AG20443 (cell line): Measurements from ENCODE around the gene DNAH1.

ENCODE experiments used
- DNase-seq: peaks from one replicate; pipeline ENCODE4 v3.0.0; 2012; ENCODE audit warnings: low spot score, mixed read lengths

DNAH1 gene

DNA sequence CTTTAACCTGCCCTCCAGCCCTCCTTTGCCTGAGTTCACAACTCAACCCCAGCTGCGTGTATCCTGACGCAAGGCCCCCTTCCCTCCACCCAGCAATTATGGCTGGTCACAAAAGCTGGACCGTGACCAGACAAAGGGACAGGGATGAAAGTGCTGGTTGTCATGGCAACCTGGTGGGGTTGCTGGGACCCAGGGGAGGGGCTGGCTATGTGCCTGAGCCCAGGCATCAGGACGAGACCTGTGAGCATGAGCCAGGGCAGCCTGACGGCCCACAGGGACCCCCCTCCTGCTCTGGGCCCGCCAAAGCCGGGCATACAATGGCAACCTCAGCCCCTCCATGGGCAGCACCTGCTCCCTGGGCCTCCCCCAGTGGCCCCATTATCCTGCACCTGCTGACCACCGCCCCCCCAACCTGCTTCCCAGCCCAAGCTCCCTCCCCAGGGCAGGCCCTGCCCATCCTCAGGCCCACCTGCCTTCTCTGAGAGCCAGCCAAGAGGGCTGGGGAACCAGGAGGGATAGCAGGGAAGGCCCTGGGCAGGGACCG lies 4.5 kb upstream of the DNAH1 start:
- DNase-seq, result no peak

DNA sequence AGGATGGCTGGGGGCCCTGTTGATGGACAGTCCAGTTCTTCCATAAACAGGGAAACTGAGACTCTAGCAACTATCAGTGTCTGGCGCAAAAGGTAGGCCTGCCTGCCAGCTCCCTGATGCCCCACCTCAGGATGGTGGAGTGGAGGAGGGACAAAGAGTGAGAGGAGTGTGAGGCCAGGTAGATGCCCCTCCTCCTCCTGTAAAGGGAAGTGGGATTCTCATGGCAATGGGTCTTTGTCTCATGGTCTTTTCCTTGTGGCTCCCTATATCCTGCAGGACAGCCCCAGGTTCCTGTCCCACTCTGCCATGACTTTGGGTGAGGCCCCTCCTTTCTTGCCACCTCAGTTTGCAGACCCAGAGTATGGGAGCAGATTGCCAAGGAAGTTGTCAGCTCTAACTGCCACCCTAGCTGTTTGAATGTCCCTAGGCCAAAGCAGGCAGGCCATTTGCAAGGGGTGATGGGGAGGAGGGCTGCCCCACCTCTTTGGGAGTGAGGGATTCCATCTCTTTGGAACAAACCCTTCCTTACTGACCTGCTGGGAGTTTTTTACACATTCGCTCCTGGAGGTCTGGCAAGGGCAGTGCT lies 2.8 kb upstream of the DNAH1 start:
- DNase-seq, result no peak

DNA sequence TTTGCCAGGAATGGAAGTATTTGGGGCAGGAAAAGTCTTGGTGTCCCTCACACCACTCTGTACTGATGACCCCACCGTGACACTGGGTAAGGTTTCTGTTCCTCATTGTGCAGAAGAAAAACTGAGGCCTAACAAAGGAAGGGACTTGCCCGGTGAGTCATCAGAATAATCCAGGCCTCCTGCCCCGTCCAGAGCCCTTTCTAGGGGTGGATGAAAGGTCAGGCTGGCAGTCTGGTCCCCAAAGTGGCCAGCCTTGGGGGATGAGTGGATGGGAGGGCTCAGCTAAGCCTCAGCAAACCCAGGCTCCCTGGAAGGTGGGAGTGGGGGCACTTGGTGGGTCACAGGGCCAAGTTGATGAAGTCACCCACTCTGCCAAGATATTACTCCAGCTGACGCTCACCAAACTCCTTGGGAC lies 2.3 kb upstream of the DNAH1 start:
- peak; percentile 72 for DNase-seq

DNA sequence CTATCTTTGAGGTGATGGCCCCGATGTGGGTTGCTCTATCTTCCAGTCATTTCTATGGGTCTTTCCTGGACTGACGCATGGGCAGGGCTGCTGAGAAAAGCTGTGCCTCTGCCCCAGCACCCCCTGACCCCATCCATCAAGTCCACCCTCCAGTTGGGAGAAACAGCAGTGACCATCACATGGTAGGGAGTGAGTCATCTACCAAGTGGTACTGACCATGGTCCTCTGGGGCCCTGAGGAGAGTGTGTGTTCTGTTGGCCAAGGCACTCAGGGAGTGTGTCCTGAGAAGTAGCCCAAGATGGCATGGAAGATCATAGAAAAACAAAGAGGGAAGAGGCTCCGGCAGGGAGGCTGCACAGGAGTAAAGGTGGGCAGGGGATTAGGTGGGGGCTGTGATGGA lies 1.6 kb upstream of the DNAH1 start:
- DNase-seq, result no peak

DNA sequence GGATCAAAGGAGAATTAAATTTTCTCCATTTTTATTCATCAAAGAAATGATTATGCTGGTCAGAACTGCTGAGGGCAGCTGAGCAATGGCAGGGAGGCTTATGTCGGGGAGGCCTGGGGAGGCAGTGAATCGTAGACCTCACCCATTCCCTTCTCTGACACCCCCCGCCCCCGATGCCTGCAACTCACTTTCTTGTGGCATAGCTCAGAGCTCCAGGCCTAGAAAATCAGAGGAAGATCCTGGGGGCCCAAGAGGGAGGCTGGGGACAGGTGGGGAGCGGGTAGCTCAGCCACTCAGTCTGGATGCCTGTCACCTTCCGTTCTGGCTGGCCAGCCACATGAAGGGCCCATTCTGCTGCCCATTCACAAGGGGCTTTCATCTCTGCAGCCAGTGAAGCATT lies 1.1 kb upstream of the DNAH1 start:
- no peak for DNase-seq

DNA sequence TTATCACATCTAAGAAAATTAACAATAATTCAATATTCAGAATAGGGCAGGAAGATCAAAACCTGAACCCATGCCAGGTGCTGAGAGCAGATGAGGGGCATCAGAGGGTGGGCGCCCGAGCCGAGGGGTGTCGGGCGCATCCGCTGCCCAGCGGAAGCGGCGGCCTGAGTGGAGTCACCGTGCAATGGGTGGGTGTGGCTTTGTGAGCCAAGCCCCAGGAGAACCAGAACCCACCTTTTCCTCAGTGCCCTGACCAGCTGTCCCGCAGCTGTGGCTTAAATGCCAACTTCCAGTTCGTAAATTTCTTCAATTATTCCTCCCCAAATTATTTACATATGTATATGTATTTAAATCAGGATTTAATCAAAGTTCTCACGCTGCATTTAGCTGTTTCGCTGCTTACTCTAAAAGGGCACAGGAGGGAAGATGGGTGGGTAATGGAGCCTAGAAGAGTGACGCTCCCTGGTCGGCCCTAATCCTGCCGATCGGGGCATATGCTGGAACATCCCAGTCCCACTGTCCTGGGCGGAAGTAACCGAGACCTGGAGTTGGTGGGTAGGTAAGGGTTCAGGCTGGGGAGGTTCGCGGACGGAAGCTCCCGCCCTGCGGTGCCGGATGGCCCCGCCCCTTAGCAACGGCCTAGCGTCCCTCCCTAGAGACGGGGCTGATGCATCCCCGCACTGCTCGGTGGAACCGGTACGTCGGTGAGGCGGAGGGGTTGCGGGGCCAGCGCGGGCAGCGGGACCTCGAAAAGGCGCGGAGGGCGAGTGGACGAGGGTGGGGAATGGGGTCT lies 1.3 kb downstream of the DNAH1 start:
- DNase-seq, result peak; percentile 89

DNA sequence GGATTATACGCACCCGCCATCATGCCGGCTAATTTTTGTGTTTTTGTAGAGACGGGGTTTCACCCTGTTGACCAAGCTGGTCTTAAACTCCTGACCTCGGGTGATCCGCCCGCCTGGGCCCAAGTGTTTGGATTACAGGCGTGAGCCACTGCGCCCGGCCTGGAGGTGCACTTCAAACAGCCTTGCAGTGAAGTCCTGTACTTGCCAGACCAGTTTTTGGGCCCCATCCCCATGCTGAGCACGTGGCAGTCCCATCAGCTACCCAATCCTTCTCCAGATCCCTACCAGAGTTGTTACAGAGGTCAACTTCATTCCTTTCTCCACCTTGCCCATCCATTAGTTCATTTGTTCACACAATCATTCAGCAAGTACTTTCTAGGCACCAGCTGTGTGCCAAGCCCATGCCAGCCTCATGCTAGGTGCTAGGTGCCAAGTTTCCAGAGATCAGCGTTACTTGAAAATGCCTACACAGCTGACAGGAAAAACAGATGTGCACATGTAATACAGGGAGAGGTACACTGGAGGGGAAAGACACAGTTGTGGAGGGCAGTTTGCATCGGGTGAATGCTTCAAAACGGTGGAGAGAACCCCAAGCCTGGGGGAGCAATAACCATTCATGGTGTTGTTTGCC lies 2.2 kb downstream of the DNAH1 start:
- DNase-seq, result no peak

DNA sequence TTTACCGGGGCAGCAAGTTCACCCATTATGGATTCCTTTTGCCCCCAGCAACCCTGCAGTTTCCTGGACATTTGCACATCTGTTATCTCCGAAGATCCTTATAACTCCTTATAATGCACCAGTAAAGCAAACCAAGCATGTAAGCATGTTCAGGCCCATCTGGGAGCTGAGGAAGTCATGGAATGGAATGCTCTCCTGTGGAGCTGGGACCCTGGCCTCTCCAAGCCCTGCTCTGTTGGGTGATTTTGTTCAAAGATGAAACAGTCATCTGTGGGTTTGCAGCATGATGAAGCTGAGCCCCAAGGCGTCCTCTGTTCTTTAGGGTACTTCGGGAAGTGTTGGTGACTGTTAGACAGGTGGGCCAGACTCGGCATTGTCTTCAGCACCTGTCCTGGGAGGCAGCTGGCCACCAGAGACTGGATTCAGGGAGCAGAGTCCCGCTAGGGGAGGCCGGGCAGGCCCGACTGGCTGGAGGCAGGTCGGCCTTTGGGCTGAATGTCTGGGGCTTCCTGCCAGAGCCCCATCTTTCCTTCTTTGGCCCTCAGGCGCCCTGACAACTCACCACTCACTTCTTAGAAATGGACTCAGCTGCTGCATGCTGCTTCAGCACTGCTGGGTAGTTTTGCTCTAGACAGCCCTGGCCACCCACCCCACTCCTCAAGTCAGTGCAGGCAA lies 3.9 kb downstream of the DNAH1 start:
- no peak for DNase-seq

DNA sequence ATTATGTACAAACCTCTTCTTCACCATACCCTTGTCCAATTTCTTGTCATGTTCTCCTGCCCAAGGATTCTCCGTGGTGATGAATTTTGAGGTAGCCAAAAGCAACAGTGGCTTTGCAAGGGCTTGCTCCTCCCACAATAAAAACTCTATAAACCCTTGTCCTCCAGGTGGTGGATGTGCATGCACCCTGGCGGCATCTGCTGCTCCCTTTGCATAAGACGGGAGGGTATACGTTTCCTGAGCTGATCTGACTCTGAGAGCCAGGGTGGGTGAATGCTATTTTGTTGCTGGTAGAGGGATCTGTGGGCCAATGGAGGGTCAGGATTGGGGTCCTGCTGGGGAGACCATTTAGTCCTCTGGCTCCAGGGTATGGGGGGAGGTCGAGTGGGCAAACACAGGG lies 5.4 kb downstream of the DNAH1 start:
- no peak for DNase-seq

DNA sequence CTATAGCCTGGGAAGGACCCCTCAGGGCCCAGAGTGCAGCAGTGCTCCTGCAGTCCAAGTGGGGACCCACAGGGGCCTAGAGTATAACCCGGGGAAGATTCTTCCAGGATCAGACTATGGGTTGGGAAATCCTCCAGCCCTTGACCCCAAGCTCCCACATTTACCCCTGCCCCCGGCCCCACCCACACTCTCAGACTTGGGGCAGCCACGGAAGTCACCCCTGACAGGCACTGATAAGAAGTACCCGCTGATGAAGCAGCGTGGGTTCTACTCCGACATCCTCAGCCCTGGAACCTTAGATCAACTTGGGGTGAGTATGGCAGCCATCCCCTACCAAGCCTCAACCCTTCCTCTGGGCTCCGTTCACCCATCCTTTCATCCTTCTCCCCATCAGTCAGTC lies 6.3 kb downstream of the DNAH1 start:
- DNase-seq, result no peak

DNA sequence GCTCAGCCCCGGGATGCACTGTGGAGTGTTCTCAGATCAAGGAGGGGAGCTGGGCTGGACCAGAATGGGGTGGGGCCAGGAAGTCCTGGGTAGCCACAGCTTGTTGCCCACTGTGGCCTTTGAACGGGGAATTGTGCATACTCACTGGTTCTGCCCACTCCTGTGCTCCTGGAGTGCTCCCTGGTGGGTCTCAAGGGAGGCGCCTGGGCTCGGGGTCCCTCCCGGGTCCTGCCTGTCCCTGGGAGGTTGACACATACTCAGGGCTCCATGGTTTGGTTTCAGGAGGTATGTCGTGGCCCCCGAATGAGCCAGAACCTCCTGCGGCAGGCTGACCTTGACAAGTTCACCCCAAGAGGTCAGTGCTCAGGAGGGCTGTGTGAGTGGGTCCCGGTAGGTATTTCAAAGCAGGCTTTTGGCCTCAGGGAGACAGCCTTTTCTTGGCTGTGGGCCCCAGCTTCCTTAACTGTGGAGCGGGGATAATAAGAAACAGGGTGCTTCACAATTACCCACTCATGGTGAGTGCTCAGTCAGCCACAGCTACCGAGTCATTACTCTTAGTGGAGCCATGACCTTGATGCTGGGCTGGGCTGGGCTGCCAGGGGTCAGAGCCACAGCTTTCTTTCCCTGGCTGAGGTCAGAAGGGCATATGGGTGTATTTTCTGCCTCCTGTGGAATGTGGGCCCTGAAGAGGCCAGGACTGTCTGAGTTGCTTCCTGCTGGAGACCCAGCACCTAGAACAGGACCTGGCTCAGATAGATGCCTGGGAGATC lies 7.6 kb downstream of the DNAH1 start:
- no peak for DNase-seq

DNA sequence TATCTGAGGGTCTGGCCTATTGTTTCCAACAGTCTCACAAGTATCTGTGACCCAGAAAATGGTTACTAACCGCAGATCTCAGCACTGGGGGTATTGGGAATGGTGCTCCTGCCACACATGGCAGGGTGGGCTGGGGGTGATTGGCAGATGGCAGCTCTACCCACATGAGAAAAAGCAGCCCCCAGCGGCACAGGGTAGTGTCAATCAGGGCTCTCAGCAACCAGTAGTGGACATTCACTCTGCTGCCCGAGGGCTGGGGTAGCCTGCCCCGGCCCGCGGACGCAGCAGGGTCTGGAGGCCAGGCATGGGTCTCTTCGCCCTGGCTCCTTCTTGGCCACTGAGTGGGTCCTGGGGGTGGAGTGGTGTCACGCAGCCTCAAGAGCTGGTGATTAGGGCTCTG lies 8.6 kb downstream of the DNAH1 start:
- no peak for DNase-seq

DNA sequence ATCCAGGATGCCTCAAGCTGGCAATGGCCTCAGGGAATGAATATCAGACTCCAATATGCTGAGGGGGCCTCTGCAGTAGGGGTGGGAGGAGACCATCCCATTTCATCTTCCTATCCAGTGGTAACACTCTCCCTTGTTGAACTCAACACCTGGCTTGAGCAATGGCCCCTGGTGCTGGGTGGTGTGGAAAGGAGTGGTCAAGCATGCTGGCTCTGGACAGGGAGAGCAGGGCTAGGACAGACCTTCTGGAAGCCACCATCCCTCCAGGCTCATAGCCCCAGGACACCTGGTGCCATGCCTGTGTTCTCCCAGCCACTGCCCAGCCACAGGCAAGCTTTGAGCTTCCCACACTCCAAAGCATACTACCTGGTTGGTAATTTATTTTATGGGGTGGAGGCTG lies 9.6 kb downstream of the DNAH1 start:
- no peak for DNase-seq

DNA sequence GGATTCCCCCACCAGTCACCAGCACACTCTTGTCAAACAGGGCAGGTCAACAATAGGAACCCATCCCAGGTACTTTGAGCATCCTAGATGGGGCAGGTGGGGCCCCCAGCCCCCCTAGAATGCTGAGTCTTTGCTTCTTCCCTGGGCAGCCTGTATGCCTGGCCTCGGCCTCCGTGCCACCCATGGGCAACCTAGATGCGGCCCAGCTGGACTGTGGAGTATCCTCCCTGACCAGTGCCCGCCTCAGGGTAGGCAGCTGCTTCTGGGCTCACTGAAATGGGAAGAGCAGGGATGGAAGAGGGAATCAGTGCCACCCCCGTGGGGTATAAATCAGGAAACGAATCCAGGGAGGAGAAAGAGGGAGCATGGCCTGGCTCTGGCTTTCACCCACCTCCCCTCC lies 10.9 kb downstream of the DNAH1 start:
- no peak for DNase-seq

DNA sequence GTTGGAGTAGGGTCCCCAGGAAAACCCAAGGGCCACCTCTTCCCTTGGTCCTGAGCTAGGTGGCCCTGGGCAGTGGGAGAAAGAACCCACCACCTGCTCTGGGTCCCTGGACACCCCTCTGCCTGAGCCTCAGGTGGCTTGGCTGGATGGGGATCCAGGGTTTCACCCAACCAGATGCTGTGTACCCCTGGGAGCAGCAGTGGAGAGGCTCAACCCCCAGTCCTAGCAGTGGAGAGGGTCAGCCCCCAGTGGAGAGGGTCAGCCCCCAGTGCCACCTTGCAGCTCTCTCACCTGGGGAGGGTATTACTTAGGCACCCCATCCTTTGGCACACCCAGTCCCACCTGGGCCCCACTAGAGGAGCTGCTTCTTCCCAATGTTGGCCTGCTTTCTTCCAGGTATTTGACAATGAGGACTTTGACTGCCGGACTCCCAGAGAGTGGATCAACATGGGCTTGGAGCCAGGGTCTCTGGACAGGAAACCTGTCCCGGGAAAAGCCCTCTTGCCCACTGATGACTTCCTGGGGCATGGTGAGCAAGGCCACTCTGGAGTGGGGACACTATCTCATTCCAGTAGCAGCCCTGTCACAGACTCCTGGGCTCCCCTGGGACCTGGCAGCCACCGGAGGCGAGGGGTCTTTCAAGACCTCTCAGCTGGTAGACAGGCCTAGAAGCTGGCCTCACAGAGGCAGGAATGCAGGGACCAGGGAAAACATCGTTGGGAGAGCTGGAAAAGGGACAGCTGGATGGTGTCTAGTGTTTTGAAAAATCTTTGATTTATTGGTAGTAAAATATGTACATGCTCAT lies 11.6 kb downstream of the DNAH1 start:
- DNase-seq, result no peak

DNA sequence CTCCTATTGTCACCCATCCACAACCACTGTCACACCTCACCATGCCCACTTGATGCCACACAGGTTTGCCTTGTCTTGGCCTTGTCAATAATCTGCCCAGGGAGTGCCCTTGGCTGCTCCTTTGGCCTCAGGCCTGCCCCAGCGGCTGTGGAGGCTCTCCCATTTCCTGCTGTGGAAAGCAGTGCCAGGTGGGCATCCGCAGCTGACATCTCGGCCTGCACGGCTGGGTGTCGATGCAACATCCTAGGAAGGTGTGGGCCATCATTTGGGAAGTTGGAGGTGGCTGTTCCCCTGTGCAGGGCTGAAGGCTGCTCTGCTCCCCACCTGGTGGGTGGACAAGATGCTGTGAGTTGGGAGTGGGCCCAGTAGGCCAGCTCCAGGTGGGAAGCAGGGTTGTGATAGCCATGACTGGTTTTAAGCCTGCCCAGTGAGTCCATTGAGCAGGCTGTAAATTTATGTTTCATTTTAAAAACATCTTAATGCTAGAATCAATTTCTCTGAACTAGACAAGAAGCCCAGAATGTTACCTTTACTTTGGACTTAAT lies 12.5 kb downstream of the DNAH1 start:
- DNase-seq, result no peak

DNA sequence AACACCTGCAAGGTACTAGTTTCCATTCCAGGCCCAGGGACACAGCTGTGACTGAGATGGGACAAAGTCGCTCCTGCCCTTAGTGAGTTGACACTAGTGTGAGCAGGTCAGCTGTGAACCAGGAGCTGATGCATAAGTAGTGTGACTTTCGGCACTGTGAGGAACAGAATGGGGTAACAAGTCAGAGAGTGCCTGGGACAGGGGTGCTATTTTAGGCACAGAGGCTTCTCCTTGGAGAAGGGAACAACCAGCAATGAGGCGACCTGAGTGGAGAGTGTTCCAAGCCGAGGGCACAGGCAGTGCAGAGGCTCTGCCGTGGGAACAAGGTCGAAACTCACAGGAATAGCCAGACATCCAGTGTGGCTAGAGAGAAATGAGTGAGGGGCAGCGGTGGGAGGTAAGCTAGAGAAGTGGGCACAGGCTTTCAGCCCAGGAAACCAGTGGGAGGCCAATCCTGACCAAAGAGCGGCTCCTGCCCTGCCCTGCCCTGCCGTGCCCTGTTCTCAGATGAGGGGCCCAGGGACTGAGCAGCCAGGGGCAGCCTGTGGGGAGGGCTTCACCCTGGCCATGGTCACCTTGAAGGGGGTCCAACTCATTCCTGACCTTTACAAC lies 14.2 kb downstream of the DNAH1 start:
- no peak for DNase-seq

DNA sequence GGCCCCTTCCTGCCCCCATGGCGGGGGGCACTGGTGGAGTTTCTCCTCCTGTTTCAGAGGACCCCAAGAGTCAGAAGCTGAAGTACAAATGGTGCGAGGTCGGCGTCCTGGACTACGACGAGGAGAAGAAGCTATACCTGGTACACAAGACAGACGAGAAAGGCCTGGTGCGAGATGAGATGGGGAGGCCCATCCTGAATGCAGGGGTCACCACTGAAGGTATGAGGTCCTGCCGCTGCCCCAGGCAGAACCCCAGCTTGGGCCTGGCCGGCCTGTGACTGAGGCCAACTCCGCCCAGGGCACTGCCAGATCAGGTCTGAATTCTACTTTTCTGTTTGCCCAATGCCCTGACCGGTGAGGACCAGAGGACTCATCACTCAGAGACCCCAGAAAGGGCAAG lies 15.0 kb downstream of the DNAH1 start:
- no peak for DNase-seq

DNA sequence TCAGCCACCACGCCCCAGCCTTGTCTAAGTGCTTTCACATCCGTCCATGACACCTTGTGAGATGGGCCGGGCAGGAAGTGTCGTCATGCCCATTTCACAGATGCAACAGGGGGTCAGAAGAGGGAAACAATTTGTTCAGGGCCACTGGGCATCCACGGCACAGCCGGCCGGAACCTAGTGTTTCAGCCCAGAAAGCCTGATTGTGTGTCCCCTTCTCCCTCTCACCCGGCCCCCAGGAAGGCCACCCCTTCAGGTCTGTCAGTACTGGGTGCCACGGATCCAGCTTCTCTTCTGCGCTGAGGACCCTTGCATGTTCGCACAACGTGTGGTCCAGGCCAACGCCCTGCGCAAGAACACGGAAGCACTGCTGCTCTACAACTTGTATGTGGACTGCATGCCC lies 15.8 kb downstream of the DNAH1 start:
- DNase-seq, result no peak

DNA sequence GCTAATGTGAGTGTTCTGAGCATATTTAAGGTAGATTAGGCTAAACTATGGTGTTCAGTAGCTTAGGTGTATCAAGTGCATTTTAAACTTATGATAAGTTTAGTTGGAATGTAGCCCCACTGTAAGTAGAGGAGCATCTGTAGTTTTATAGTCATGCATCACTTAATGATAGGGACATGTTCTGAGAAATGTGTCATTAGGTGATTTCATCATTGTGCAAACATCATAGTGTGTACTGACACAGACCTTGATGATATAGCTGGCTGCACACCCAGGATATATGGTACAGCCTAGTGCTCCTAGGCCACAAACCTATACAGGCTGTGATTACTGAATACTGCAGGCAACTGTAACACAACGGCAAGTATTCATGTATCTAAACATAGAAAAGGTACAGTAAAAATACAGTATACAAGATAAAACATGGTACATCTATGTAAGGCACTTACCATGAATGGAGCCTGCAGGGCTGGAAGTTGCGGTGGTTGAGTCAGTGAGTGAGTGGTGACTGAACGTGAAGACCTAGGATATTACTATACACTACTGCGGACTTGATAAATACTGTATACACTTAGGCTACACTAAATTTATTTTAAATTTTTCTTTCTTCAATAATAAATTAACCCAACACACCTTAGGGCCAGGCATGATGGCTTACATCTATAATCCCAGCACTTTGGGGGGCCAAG lies 17.9 kb downstream of the DNAH1 start:
- no peak for DNase-seq
